GM23338 (cell line): ENCODE data around the gene MTHFD2L. TPM values are rescaled to one million over a fixed set of nuclear protein-coding genes. Genes with fewer than 3 reads are reported as not detected.

Source experiments
- ATAC-seq: fragments of 200-7000 bp; cut with Tn5 transposase; 3 replicates; pipeline ENCODE4 v1.9.1; 2020
- DNase-seq: peaks from one replicate; pipeline ENCODE4 v3.0.0-alpha.2; 2015; ENCODE audit warnings: low spot score
- H2AFZ ChIP-seq: fragments of 200-600 bp; sonication (generic); 2 replicates; pipeline ENCODE4 v1.8.0; 2016; ENCODE audit warnings: antibody characterized with exemption, mild to moderate bottlenecking, moderate library complexity
- H3F3A ChIP-seq: fragments of 200-600 bp; sonication (generic); replicated peaks from 2 replicates; pipeline ENCODE4 v1.8.0; 2017; ENCODE audit warnings: antibody characterized with exemption, mixed run types, low read depth
- H3K27ac ChIP-seq: fragments of 200-600 bp; sonication (generic); 2 replicates; pipeline ENCODE4 v1.6.1; 2016; ENCODE audit warnings: low read depth
- H3K27me3 ChIP-seq: fragments of 200-600 bp; sonication (generic); 2 replicates; pipeline ENCODE4 v1.8.0; 2016; ENCODE audit warnings: mild to moderate bottlenecking, mixed run types, moderate library complexity; ENCODE audit not compliant: insufficient read depth
- H3K36me3 ChIP-seq: fragments of 200-600 bp; sonication (generic); 2 replicates; pipeline ENCODE4 v1.8.0; 2016; ENCODE audit warnings: mild to moderate bottlenecking; ENCODE audit not compliant: insufficient read depth
- H3K4me1 ChIP-seq: fragments of 200-600 bp; sonication (generic); 2 replicates; pipeline ENCODE4 v1.8.0; 2016; ENCODE audit warnings: mild to moderate bottlenecking, moderate library complexity; ENCODE audit not compliant: insufficient read depth
- H3K4me2 ChIP-seq: fragments of 200-600 bp; sonication (generic); 2 replicates; pipeline ENCODE4 v1.7.1; 2017; ENCODE audit warnings: mixed run types
- H3K4me3 ChIP-seq: fragments of 200-600 bp; sonication (generic); 2 replicates; pipeline ENCODE4 v1.6.1; 2016; ENCODE audit warnings: mixed run types
- H3K79me2 ChIP-seq: fragments of 200-600 bp; sonication (generic); replicated peaks from 2 replicates; pipeline ENCODE4 v1.8.0; 2017; ENCODE audit warnings: mild to moderate bottlenecking; ENCODE audit not compliant: insufficient read depth
- H3K9me2 ChIP-seq: fragments of 200-600 bp; sonication (generic); 2 replicates; pipeline ENCODE4 v1.8.0; 2017; ENCODE audit not compliant: insufficient read depth
- H4K20me1 ChIP-seq: fragments of 200-600 bp; sonication (generic); replicated peaks from 2 replicates; pipeline ENCODE4 v1.8.0; 2017; ENCODE audit warnings: mild to moderate bottlenecking; ENCODE audit not compliant: insufficient read depth
- H3K27ac Mint-ChIP-seq: 2 replicates; pipeline ENCODE4 v1.8.0; 2020; ENCODE audit warnings: inconsistent platforms, mild to moderate bottlenecking, moderate library complexity, mixed read lengths
- H3K27me3 Mint-ChIP-seq: 3 replicates; pipeline ENCODE4 v1.8.0; 2022; ENCODE audit warnings: low read depth, mild to moderate bottlenecking, moderate library complexity, mixed read lengths, inconsistent platforms; ENCODE audit not compliant: insufficient read depth, poor library complexity
- H3K36me3 Mint-ChIP-seq: 3 replicates; pipeline ENCODE4 v1.8.0; 2021; ENCODE audit warnings: low read depth, mild to moderate bottlenecking, inconsistent platforms, moderate library complexity, mixed read lengths
- H3K4me1 Mint-ChIP-seq: 3 replicates; pipeline ENCODE4 v1.8.0; 2020; ENCODE audit warnings: mild to moderate bottlenecking, inconsistent platforms, mixed read lengths
- H3K4me3 Mint-ChIP-seq: 3 replicates; pipeline ENCODE4 v1.8.0; 2021; ENCODE audit warnings: moderate library complexity, mild to moderate bottlenecking, inconsistent platforms, mixed read lengths
- H3K9me3 Mint-ChIP-seq: 3 replicates; pipeline ENCODE4 v1.8.0; 2020; ENCODE audit warnings: moderate library complexity, mild to moderate bottlenecking, inconsistent platforms, mixed read lengths
- ETS1 ChIP-seq: IDR thresholded peaks from 2 replicates; pipeline ENCODE4 v1.6.1; 2016; ENCODE audit warnings: antibody characterized with exemption
- EZH2phosphoT487 ChIP-seq: fragments of 200-600 bp; sonication (generic); IDR thresholded peaks from one replicate; pipeline ENCODE4 v1.8.1; 2018; ENCODE audit warnings: antibody characterized with exemption; ENCODE audit not compliant: unreplicated experiment
- NANOG ChIP-seq: IDR thresholded peaks from 2 replicates; pipeline ENCODE4 v1.6.1; 2016; ENCODE audit warnings: antibody characterized with exemption, borderline replicate concordance
- POLR2AphosphoS5 ChIP-seq: IDR thresholded peaks from 2 replicates; pipeline ENCODE4 v1.6.1; 2016; ENCODE audit warnings: antibody characterized with exemption, low read depth
- REST ChIP-seq: IDR thresholded peaks from one replicate; pipeline ENCODE4 v1.6.1; 2018; ENCODE audit warnings: antibody characterized with exemption; ENCODE audit not compliant: unreplicated experiment
- STAT1 ChIP-seq: IDR thresholded peaks from one replicate; pipeline ENCODE4 v1.6.1; 2016; ENCODE audit warnings: antibody characterized with exemption; ENCODE audit not compliant: unreplicated experiment
- ZNF114 ChIP-seq: fragments of 250-450 bp; sonication (Bioruptor Pico); IDR thresholded peaks from 2 replicates; pipeline ENCODE4 v1.5.0; 2020; ENCODE audit warnings: mild to moderate bottlenecking, moderate library complexity
- polyA plus RNA-seq: library from polyadenylated mRNA; unstranded; fragments of >200 nt; fragmentation: Nextera tagmentation; extraction: Ambion mirVana; gene quantifications from 2 replicates; pipeline ENCODE4 v1.2.1, GENCODE V29; 2016
- total RNA-seq: library from RNA; depleted of rRNA; stranded (reverse); fragments of >200 nt; shearing (Covaris generic); gene quantifications from 2 replicates; pipeline ENCODE4 v1.2.3, GENCODE V29; 2014
- TF ChIP-seq, protein P1 (sequence below), 2 experiments: fragments of 200-600 bp in 1 of 2; sonication (generic) in 1 of 2; conservative IDR thresholded peaks; 2 replicates each; pipeline versions ENCODE4 v1.5.1 to v1.6.1; 2016 to 2017; ENCODE audit warnings: antibody characterized with exemption in 2 of 2, low read depth in 2 of 2, mild to moderate bottlenecking in 2 of 2, moderate library complexity in 1 of 2
- TF ChIP-seq, protein P2 (sequence below): fragments of 250-450 bp; sonication (Bioruptor Pico); IDR thresholded peaks from 2 replicates; pipeline ENCODE4 v1.5.0; 2020; ENCODE audit warnings: mild to moderate bottlenecking, moderate library complexity

MTHFD2L gene
- total and polyA plus RNA-seq, 2 experiments from 2014 or later: 24.4 to 35.7 TPM

- TF ChIP-seq ETS1: no peak
- no peak for DNase-seq
- no peaks in the 10 kb centered on the region; the same call in 1 of the 2 replicates for H3K36me3 ChIP-seq
- no peaks in the 10 kb centered on the region for H3K27me3 ChIP-seq
- peaks cover 6% of the 10 kb centered on the region for H4K20me1 ChIP-seq
- Mint-ChIP-seq H3K27me3 (no peaks in the 10 kb centered on the region), H3K9me3 (no peaks in the 10 kb centered on the region), H3K4me3 (no peak overlapping the region), H3K36me3 (peaks cover 15% of the 10 kb centered on the region; the same call in 2 of the 3 replicates), H3K27ac (no peak overlapping the region), H3K4me1 (peaks cover 8% of the 10 kb centered on the region; the same call in 2 of the 3 replicates)
- 0 out of 2 replicates have a peak, but pooled peaks cover under 1% of the 10 kb centered on the region for H3K4me1 ChIP-seq
- H3K27ac ChIP-seq: no peak overlapping the region
- no peak; the same call in 2 of the 3 replicates for ATAC-seq
- H3K79me2 ChIP-seq: peaks cover 18% of the 10 kb centered on the region
- no peaks in the 10 kb centered on the region for H3F3A ChIP-seq
- no peaks in the 10 kb centered on the region for H3K9me2 ChIP-seq
- no peak overlapping the region for H3K4me2 ChIP-seq
- no peak overlapping the region for H2AFZ ChIP-seq
- no peak overlapping the region for H3K4me3 ChIP-seq
Measured at GRCh38 chr4:74166818-74167217, 8.9 kb downstream of the MTHFD2L start.

DNA sequence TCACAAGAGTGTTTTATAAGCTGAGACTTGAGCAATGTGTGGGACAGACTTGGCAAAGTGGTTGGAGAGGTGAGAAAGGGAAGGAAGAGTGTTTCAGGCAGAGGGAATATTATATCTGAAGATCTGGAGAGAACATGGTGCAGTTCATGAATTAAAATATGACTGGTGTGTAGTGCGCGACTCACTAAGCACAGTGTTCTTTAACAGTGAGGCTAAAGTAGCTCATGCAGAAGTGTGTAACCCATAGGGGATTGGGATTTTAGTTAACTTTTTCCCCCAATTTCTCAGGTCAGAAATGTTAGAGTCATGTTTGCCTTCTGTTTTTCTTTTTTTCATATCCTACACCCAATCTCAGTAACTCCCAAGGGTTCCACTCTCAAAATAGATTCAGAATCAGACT is 9.7 kb downstream of the MTHFD2L start:
- no peaks in the 10 kb centered on the region for H3K27me3 Mint-ChIP-seq
- H3K9me3 Mint-ChIP-seq: no peaks in the 10 kb centered on the region
- no peak overlapping the region for H3K4me3 Mint-ChIP-seq
- no peaks in the 10 kb centered on the region for H3F3A ChIP-seq
- no peaks in the 10 kb centered on the region for H3K27me3 ChIP-seq
- no peak overlapping the region for H3K4me3 ChIP-seq
- H3K4me1 ChIP-seq: no peaks in the 10 kb centered on the region
- H4K20me1 ChIP-seq: peaks cover 3% of the 10 kb centered on the region
- DNase-seq: no peak
- no peak overlapping the region for H3K4me2 ChIP-seq
- H2AFZ ChIP-seq: no peak overlapping the region
- H3K36me3 ChIP-seq: no peaks in the 10 kb centered on the region; the same call in 1 of the 2 replicates
- H3K4me1 Mint-ChIP-seq: peaks cover 4% of the 10 kb centered on the region; the same call in 1 of the 3 replicates
- no peak overlapping the region for H3K27ac ChIP-seq
- H3K9me2 ChIP-seq: no peaks in the 10 kb centered on the region
- ATAC-seq: no peak
- no peak overlapping the region for H3K27ac Mint-ChIP-seq
- H3K36me3 Mint-ChIP-seq: peaks cover 7% of the 10 kb centered on the region; the same call in 2 of the 3 replicates
- H3K79me2 ChIP-seq: peaks cover 11% of the 10 kb centered on the region
- TF ChIP-seq STAT1: no peak
- TF ChIP-seq, protein P1, sequence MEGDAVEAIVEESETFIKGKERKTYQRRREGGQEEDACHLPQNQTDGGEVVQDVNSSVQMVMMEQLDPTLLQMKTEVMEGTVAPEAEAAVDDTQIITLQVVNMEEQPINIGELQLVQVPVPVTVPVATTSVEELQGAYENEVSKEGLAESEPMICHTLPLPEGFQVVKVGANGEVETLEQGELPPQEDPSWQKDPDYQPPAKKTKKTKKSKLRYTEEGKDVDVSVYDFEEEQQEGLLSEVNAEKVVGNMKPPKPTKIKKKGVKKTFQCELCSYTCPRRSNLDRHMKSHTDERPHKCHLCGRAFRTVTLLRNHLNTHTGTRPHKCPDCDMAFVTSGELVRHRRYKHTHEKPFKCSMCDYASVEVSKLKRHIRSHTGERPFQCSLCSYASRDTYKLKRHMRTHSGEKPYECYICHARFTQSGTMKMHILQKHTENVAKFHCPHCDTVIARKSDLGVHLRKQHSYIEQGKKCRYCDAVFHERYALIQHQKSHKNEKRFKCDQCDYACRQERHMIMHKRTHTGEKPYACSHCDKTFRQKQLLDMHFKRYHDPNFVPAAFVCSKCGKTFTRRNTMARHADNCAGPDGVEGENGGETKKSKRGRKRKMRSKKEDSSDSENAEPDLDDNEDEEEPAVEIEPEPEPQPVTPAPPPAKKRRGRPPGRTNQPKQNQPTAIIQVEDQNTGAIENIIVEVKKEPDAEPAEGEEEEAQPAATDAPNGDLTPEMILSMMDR (conservative IDR thresholded peaks at IDR 0.05; ENCODE audit: low read depth in 2 of 2): no peak
- TF ChIP-seq, protein P2, sequence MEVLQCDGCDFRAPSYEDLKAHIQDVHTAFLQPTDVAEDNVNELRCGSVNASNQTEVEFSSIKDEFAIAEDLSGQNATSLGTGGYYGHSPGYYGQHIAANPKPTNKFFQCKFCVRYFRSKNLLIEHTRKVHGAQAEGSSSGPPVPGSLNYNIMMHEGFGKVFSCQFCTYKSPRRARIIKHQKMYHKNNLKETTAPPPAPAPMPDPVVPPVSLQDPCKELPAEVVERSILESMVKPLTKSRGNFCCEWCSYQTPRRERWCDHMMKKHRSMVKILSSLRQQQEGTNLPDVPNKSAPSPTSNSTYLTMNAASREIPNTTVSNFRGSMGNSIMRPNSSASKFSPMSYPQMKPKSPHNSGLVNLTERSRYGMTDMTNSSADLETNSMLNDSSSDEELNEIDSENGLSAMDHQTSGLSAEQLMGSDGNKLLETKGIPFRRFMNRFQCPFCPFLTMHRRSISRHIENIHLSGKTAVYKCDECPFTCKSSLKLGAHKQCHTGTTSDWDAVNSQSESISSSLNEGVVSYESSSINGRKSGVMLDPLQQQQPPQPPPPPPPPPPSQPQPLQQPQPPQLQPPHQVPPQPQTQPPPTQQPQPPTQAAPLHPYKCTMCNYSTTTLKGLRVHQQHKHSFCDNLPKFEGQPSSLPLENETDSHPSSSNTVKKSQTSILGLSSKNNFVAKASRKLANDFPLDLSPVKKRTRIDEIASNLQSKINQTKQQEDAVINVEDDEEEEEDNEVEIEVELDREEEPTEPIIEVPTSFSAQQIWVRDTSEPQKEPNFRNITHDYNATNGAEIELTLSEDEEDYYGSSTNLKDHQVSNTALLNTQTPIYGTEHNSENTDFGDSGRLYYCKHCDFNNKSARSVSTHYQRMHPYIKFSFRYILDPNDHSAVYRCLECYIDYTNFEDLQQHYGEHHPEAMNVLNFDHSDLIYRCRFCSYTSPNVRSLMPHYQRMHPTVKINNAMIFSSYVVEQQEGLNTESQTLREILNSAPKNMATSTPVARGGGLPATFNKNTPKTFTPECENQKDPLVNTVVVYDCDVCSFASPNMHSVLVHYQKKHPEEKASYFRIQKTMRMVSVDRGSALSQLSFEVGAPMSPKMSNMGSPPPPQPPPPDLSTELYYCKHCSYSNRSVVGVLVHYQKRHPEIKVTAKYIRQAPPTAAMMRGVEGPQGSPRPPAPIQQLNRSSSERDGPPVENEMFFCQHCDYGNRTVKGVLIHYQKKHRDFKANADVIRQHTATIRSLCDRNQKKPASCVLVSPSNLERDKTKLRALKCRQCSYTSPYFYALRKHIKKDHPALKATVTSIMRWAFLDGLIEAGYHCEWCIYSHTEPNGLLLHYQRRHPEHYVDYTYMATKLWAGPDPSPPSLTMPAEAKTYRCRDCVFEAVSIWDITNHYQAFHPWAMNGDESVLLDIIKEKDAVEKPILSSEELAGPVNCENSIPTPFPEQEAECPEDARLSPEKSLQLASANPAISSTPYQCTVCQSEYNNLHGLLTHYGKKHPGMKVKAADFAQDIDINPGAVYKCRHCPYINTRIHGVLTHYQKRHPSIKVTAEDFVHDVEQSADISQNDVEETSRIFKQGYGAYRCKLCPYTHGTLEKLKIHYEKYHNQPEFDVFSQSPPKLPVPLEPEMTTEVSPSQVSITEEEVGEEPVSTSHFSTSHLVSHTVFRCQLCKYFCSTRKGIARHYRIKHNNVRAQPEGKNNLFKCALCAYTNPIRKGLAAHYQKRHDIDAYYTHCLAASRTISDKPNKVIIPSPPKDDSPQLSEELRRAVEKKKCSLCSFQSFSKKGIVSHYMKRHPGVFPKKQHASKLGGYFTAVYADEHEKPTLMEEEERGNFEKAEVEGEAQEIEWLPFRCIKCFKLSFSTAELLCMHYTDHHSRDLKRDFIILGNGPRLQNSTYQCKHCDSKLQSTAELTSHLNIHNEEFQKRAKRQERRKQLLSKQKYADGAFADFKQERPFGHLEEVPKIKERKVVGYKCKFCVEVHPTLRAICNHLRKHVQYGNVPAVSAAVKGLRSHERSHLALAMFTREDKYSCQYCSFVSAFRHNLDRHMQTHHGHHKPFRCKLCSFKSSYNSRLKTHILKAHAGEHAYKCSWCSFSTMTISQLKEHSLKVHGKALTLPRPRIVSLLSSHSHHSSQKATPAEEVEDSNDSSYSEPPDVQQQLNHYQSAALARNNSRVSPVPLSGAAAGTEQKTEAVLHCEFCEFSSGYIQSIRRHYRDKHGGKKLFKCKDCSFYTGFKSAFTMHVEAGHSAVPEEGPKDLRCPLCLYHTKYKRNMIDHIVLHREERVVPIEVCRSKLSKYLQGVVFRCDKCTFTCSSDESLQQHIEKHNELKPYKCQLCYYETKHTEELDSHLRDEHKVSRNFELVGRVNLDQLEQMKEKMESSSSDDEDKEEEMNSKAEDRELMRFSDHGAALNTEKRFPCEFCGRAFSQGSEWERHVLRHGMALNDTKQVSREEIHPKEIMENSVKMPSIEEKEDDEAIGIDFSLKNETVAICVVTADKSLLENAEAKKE: no peak
- TF ChIP-seq POLR2AphosphoS5: no peak
- no peak for TF ChIP-seq NANOG
- no peak for TF ChIP-seq EZH2phosphoT487
- TF ChIP-seq REST: no peak
- no peak for TF ChIP-seq ZNF114 (CRISPR knock-in tag)
